H1 (cell line): Measurements from ENCODE around the gene ASTN1. TPM values are rescaled to one million over a fixed set of nuclear protein-coding genes. Genes with fewer than 3 reads are reported as not detected.

Source experiments
- CTCF ChIA-PET: fragments of 300-600 bp; sonication (Branson Sonifier 250); formaldehyde crosslinking; loops from one replicate; lab custom pipeline; 2021; ENCODE audit not compliant: partially characterized antibody; lab: Charles Lee
- POLR2A ChIA-PET: fragments of 300-600 bp; sonication (Branson Sonifier 250); formaldehyde crosslinking; loops from one replicate; lab custom pipeline; 2021; ENCODE audit warnings: inconsistent platforms; ENCODE audit not compliant: partially characterized antibody; lab: Charles Lee
- DNase-seq, 2 experiments: peaks; one replicate each; pipeline versions ENCODE4 v3.0.0 to v3.0.0-alpha.2; 2010 to 2022; ENCODE audit warnings: low spot score in 2 of 2, low read depth in 1 of 2, mixed read lengths in 1 of 2
- FAIRE-seq: peaks from 2 replicates; lab custom pipeline; 2011; peaks lifted over from hg19 to GRCh38; lab: Jason Lieb, UNC
- H2AFZ ChIP-seq: 2 replicates; pipeline ENCODE4 v1.8.1; 2012; ENCODE audit warnings: low read length, inconsistent platforms
- H2AK5ac ChIP-seq: 2 replicates; pipeline ENCODE4 v1.6.1; 2013; ENCODE audit warnings: low read depth, low read length
- H2BK120ac ChIP-seq: replicated peaks from 2 replicates; pipeline ENCODE3; 2013; ENCODE audit warnings: low read depth, low read length, inconsistent platforms
- H2BK12ac ChIP-seq: 2 replicates; pipeline ENCODE4 v1.6.1; 2013; ENCODE audit warnings: low read depth, low read length
- H2BK15ac ChIP-seq: 2 replicates; pipeline ENCODE4 v1.6.1; 2013; ENCODE audit warnings: low read length
- H2BK20ac ChIP-seq: 2 replicates; pipeline ENCODE4 v1.6.1; 2013; ENCODE audit warnings: low read length
- H2BK5ac ChIP-seq: 2 replicates; pipeline ENCODE4 v1.6.1; 2013; ENCODE audit warnings: low read depth, low read length
- H3K14ac ChIP-seq: 2 replicates; pipeline ENCODE4 v1.6.1; 2013; ENCODE audit warnings: inconsistent platforms; ENCODE audit not compliant: insufficient read length
- H3K18ac ChIP-seq: 2 replicates; pipeline ENCODE4 v1.6.1; 2013; ENCODE audit warnings: low read length; ENCODE audit errors: extremely low read depth
- H3K23ac ChIP-seq: 2 replicates; pipeline ENCODE4 v1.6.1; 2013; ENCODE audit warnings: inconsistent platforms; ENCODE audit not compliant: insufficient read length
- H3K23me2 ChIP-seq: 2 replicates; pipeline ENCODE4 v1.6.1; 2013; ENCODE audit warnings: low read depth, low read length
- H3K27ac ChIP-seq: 2 replicates; pipeline ENCODE4 v1.6.1; 2011; ENCODE audit warnings: low read depth, low read length, inconsistent platforms
- H3K27me3 ChIP-seq, 4 experiments: replicated peaks in 1 of 4; 1 replicate in 1 of 4; 2 replicates in 3 of 4; pipeline versions ENCODE4 v1.6.1 to v1.8.1; 2011 to 2013; ENCODE audit warnings: low read length in 3 of 4, mild to moderate bottlenecking in 3 of 4, inconsistent platforms in 2 of 4, mixed read lengths in 2 of 4, moderate library complexity in 1 of 4; ENCODE audit not compliant: control insufficient read depth in 3 of 4, insufficient read depth in 3 of 4; ENCODE audit errors: extremely low read depth in 1 of 4
- H3K36me3 ChIP-seq, 4 experiments: 2 replicates each; pipeline versions ENCODE4 v1.6.1 to v1.8.1; 2011 to 2013; ENCODE audit warnings: mild to moderate bottlenecking in 4 of 4, low read length in 3 of 4, moderate library complexity in 2 of 4, control low read depth in 1 of 4, inconsistent platforms in 1 of 4; ENCODE audit not compliant: insufficient read depth in 4 of 4, control insufficient read depth in 2 of 4
- H3K4ac ChIP-seq: replicated peaks from 2 replicates; pipeline ENCODE3; 2013; ENCODE audit warnings: low read length, low read depth, mixed read lengths, inconsistent platforms; ENCODE audit not compliant: insufficient read length
- H3K4me1 ChIP-seq, 4 experiments: replicated peaks in 1 of 4; 1 replicate in 1 of 4; 2 replicates in 3 of 4; pipeline versions ENCODE4 v1.6.1 to v1.8.1; 2011 to 2013; ENCODE audit warnings: low read length in 3 of 4, inconsistent platforms in 2 of 4, mixed read lengths in 1 of 4; ENCODE audit not compliant: insufficient read depth in 4 of 4, control insufficient read depth in 3 of 4
- H3K4me2 ChIP-seq, 2 experiments: 2 replicates each; pipeline versions ENCODE4 v1.6.1 to v1.8.1; 2011 to 2013; ENCODE audit warnings: low read depth in 2 of 2, low read length in 2 of 2, control low read depth in 1 of 2, inconsistent platforms in 1 of 2, mild to moderate bottlenecking in 1 of 2; ENCODE audit not compliant: insufficient read depth in 1 of 2
- H3K4me3 ChIP-seq, 4 experiments: fragments of 200-600, 300-600 bp in 1 of 4; sonication (generic), shearing (Covaris generic), sonication (Bioruptor Twin) in 1 of 4; 2 replicates each; pipeline versions ENCODE4 v1.5.1 to v1.8.1; 2011 to 2016; ENCODE audit warnings: low read length in 4 of 4, low read depth in 3 of 4, control low read depth in 2 of 4, inconsistent platforms in 2 of 4, mild to moderate bottlenecking in 2 of 4, mixed read lengths in 1 of 4, moderate library complexity in 1 of 4; ENCODE audit not compliant: insufficient read depth in 2 of 4; ENCODE audit errors: extremely low read depth in 1 of 4
- H3K56ac ChIP-seq: replicated peaks from 2 replicates; pipeline ENCODE3; 2013; ENCODE audit warnings: low read depth, mild to moderate bottlenecking, mixed read lengths, low read length, inconsistent platforms; ENCODE audit not compliant: insufficient read length
- H3K79me1 ChIP-seq: 2 replicates; pipeline ENCODE4 v1.6.1; 2013; ENCODE audit warnings: low read depth, low read length, control low read depth
- H3K79me2 ChIP-seq, 2 experiments: 2 replicates each; pipeline versions ENCODE4 v1.6.1 to v1.8.1; 2012 to 2013; ENCODE audit warnings: low read length in 2 of 2, mild to moderate bottlenecking in 2 of 2, inconsistent platforms in 1 of 2; ENCODE audit not compliant: insufficient read depth in 2 of 2, control insufficient read depth in 1 of 2
- H3K9ac ChIP-seq, 4 experiments: replicated peaks in 1 of 4; 1 replicate in 1 of 4; 2 replicates in 3 of 4; pipeline versions ENCODE4 v1.6.1 to v1.8.1; 2011 to 2013; ENCODE audit warnings: low read depth in 3 of 4, low read length in 3 of 4, control low read depth in 2 of 4, mild to moderate bottlenecking in 2 of 4, moderate library complexity in 2 of 4, inconsistent platforms in 1 of 4; ENCODE audit errors: extremely low read depth in 1 of 4
- H3K9me3 ChIP-seq, 2 experiments: 2 replicates each; pipeline versions ENCODE4 v1.6.1 to v1.8.1; 2012 to 2013; ENCODE audit warnings: mild to moderate bottlenecking in 2 of 2, moderate library complexity in 2 of 2, control low read depth in 1 of 2, inconsistent platforms in 1 of 2, low read depth in 1 of 2, low read length in 1 of 2, mixed read lengths in 1 of 2; ENCODE audit not compliant: insufficient read depth in 2 of 2
- H4K20me1 ChIP-seq, 2 experiments: replicated peaks in 1 of 2; 2 replicates each; pipeline versions ENCODE3 to v1.8.1; 2011 to 2013; ENCODE audit warnings: inconsistent platforms in 2 of 2, low read length in 2 of 2, mild to moderate bottlenecking in 1 of 2; ENCODE audit not compliant: insufficient read depth in 2 of 2, control insufficient read depth in 1 of 2
- H4K5ac ChIP-seq: 2 replicates; pipeline ENCODE4 v1.6.1; 2013; ENCODE audit warnings: low read length, low read depth, mixed read lengths, inconsistent platforms; ENCODE audit not compliant: insufficient read length
- H4K8ac ChIP-seq: 2 replicates; pipeline ENCODE4 v1.8.0; 2013; ENCODE audit warnings: mild to moderate bottlenecking, moderate library complexity, low read length, inconsistent platforms; ENCODE audit not compliant: insufficient read depth; ENCODE audit errors: extremely low read depth
- H4K91ac ChIP-seq: replicated peaks from 2 replicates; pipeline ENCODE3; 2013; ENCODE audit warnings: low read length, mixed read lengths, inconsistent platforms; ENCODE audit not compliant: insufficient read length
- CTCF ChIP-seq, 3 experiments: IDR thresholded peaks; 1 replicate in 2 of 3; 2 replicates in 1 of 3; pipeline versions ENCODE4 v1.5.1 to v1.6.1; 2011; ENCODE audit warnings: low read length in 3 of 3, mild to moderate bottlenecking in 3 of 3, inconsistent platforms in 2 of 3, low read depth in 1 of 3, moderate library complexity in 1 of 3; ENCODE audit not compliant: insufficient read depth in 1 of 3; ENCODE audit errors: control extremely low read depth in 1 of 3
- KDM1A ChIP-seq: fragments of 200-600, 300-600 bp; sonication (generic); IDR thresholded peaks from 2 replicates; pipeline ENCODE4 v1.7.1; 2016; ENCODE audit warnings: mild to moderate bottlenecking, low read length, borderline replicate concordance
- KDM4A ChIP-seq: IDR thresholded peaks from one replicate; pipeline ENCODE4 v1.7.1; 2012; ENCODE audit warnings: low read depth, mild to moderate bottlenecking, moderate library complexity, low read length, inconsistent platforms; ENCODE audit not compliant: severe bottlenecking
- KDM5A ChIP-seq: fragments of 200-600 bp; IDR thresholded peaks from 2 replicates; pipeline ENCODE4 v1.7.1; 2012; ENCODE audit warnings: mild to moderate bottlenecking, low read length, inconsistent platforms, mixed read lengths
- MAFK ChIP-seq: IDR thresholded peaks from 2 replicates; pipeline ENCODE4 v1.6.1; 2012; ENCODE audit warnings: low read depth, mild to moderate bottlenecking, improper control_type of control experiment, low read length
- RAD21 ChIP-seq, 2 experiments: IDR thresholded peaks in 1 of 2; conservative IDR thresholded peaks in 1 of 2; 2 replicates each; pipeline ENCODE4 v1.6.1; 2011; ENCODE audit warnings: low read depth in 2 of 2, low read length in 2 of 2, improper control_type of control experiment in 1 of 2, inconsistent platforms in 1 of 2, mild to moderate bottlenecking in 1 of 2, moderate library complexity in 1 of 2
- SIN3A ChIP-seq, 2 experiments: IDR thresholded peaks in 1 of 2; conservative IDR thresholded peaks in 1 of 2; 2 replicates each; pipeline ENCODE4 v1.6.1; 2011 to 2012; ENCODE audit warnings: low read length in 2 of 2, improper control_type of control experiment in 1 of 2, low read depth in 1 of 2, mild to moderate bottlenecking in 1 of 2
- SIX5 ChIP-seq: IDR thresholded peaks from 2 replicates; pipeline ENCODE4 v1.6.1; 2011; ENCODE audit warnings: mild to moderate bottlenecking, low read depth, low read length
- SP4 ChIP-seq: IDR thresholded peaks from 2 replicates; pipeline ENCODE4 v1.6.1; 2012; ENCODE audit warnings: low read length, inconsistent platforms
- WGBS, 2 experiments: shearing (Covaris generic) in 1 of 2; methylation state at CpG; one replicate each; pipeline versions ENCODE4 v1.1.6 to v1.1.7; 2013 to 2015; ENCODE audit warnings: low lambda C conversion rate in 2 of 2, mixed read lengths in 2 of 2, inconsistent platforms in 1 of 2, low coverage in 1 of 2, missing lambda C conversion rate in 1 of 2; ENCODE audit not compliant: insufficient replicate concordance in 2 of 2, insufficient coverage in 1 of 2, insufficient read length in 1 of 2; ENCODE audit errors: extremely low coverage in 1 of 2, missing lambda C conversion rate in 1 of 2; 5-methylcytosine and 5-hydroxymethylcytosine counted together
- polyA plus RNA-seq, 7 experiments: library from polyadenylated mRNA; depleted of rRNA in 3 of 7; stranded (reverse) in 5 of 7; unstranded in 2 of 7; fragments of >200 nt in 5 of 7; fragments of 200-250 nt in 2 of 7; gene quantifications; 1 replicate in 5 of 7; 2 replicates in 1 of 7; 4 replicates in 1 of 7; pipeline versions ENCODE4 v1.2.1 to v1.2.3, GENCODE V29; 2011 to 2013; ENCODE audit warnings: missing spikeins in 2 of 7, mixed read lengths in 2 of 7
- total RNA-seq: library from RNA; stranded (reverse); fragmentation: NEBNext Ultra II Directional; extraction: Animal tissue kit (Norgen Biotek cat#: 25700); gene quantifications from 2 replicates; pipeline ENCODE4 v1.2.1, GENCODE V29; 2021
- TF ChIP-seq, protein P1 (sequence below): IDR thresholded peaks from 2 replicates; pipeline ENCODE4 v1.6.1; 2011; ENCODE audit warnings: low read length, improper control_type of control experiment

ASTN1 gene
- total and polyA plus RNA-seq, 2 of the 8 experiments (the other 6 are each of a cell fraction or from before 2014, with no cell fraction given) = 2.9 to 4.1 TPM

DNA sequence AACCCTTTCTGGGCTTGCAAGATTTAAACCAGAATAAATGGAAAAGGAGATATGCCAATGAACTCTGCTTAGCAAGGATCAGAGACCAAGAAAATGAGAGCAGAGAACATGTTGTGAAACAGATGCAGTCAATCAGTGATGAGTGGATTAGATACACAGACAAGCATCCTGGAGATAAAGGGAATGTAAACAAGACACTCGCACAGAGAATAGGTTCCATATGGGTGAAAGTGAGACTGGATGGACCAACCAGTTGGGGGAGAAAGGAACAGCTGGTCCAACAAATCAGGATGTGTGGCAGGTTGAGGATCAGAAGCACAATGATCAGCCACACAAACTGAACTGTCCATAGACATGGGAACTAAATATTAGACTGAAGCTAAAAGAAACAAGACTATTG is 338.2 kb downstream of the ASTN1 start:
- no peaks in the 10 kb centered on the region for H4K20me1 ChIP-seq
- H3K4me2 ChIP-seq = no peak overlapping the region
- H3K23me2 ChIP-seq = no peaks in the 10 kb centered on the region
- no peak overlapping the region for H4K91ac ChIP-seq
- no peaks in the 10 kb centered on the region for H3K79me2 ChIP-seq
- no peak overlapping the region for H3K27ac ChIP-seq
- H3K56ac ChIP-seq = no peak overlapping the region
- no peak for FAIRE-seq
- no peak overlapping the region for H3K4ac ChIP-seq
- no peaks in the 10 kb centered on the region for H3K36me3 ChIP-seq
- no peak overlapping the region for H2BK120ac ChIP-seq
- H4K5ac ChIP-seq = no peak overlapping the region
- H4K8ac ChIP-seq = no peak overlapping the region
- 94% methylated on average over 1 of the region's 1 CpG; no CpG with 5 or more reads in 1 of the 2 experiments for WGBS, 2 experiments
- CTCF ChIA-PET = no interaction called here
- no peak overlapping the region for H2BK12ac ChIP-seq
- no peak overlapping the region for H3K9ac ChIP-seq
- H3K14ac ChIP-seq = no peak overlapping the region
- no peak for DNase-seq
- H3K18ac ChIP-seq = no peak overlapping the region
- H3K9me3 ChIP-seq = no peaks in the 10 kb centered on the region
- H2BK20ac ChIP-seq = no peak overlapping the region
- H2BK15ac ChIP-seq = no peak overlapping the region
- H3K79me1 ChIP-seq = no peaks in the 10 kb centered on the region
- H2AFZ ChIP-seq = no peak overlapping the region
- no peak overlapping the region for H3K4me3 ChIP-seq
- H3K27me3 ChIP-seq = no peaks in the 10 kb centered on the region
- H3K4me1 ChIP-seq = no peaks in the 10 kb centered on the region
- no peak overlapping the region for H2AK5ac ChIP-seq
- H2BK5ac ChIP-seq = no peak overlapping the region
- no peak overlapping the region for H3K23ac ChIP-seq
- POLR2A ChIA-PET = no interaction called here
- TF ChIP-seq KDM5A = no peak
- TF ChIP-seq, protein P1, sequence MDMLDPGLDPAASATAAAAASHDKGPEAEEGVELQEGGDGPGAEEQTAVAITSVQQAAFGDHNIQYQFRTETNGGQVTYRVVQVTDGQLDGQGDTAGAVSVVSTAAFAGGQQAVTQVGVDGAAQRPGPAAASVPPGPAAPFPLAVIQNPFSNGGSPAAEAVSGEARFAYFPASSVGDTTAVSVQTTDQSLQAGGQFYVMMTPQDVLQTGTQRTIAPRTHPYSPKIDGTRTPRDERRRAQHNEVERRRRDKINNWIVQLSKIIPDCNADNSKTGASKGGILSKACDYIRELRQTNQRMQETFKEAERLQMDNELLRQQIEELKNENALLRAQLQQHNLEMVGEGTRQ = no peak
- TF ChIP-seq KDM1A = no peak
- TF ChIP-seq SIN3A (conservative IDR thresholded peaks at IDR 0.05 in 1 of 2, IDR thresholded peaks at IDR 0.05 in 1 of 2; ENCODE audit: low read depth in 1 of 2, low read length in 2 of 2) = no peak
- TF ChIP-seq RAD21 (IDR thresholded peaks at IDR 0.05 in 1 of 2, conservative IDR thresholded peaks at IDR 0.05 in 1 of 2; ENCODE audit: low read depth in 2 of 2, low read length in 2 of 2) = no peak
- TF ChIP-seq CTCF (IDR thresholded peaks at IDR 0.05; ENCODE audit: control extremely low read depth in 1 of 3, insufficient read depth in 1 of 3, low read depth in 1 of 3, low read length in 3 of 3) = no peak
- no peak for TF ChIP-seq SP4
- no peak for TF ChIP-seq SIX5
- TF ChIP-seq KDM4A = no peak
- TF ChIP-seq MAFK = no peak
